PFSK-1 (cell line): ENCODE measurements around the gene MYLK3. TPM values are rescaled to one million over a fixed set of nuclear protein-coding genes. Genes with fewer than 3 reads are reported as not detected.

Experiments used
- FOXP2 ChIP-seq: optimal IDR thresholded peaks from 2 replicates; pipeline ENCODE3; 2011; ENCODE audit warnings: borderline replicate concordance, control low read depth, inconsistent platforms; ENCODE audit not compliant: insufficient read depth; ENCODE audit errors: extremely low read length, extremely low read depth
- POLR2AphosphoS5 ChIP-seq: IDR thresholded peaks from 2 replicates; pipeline ENCODE4 v1.6.1; 2012; ENCODE audit warnings: low read depth, mild to moderate bottlenecking, control low read depth, low read length, moderate library complexity
- REST ChIP-seq, 2 experiments: IDR thresholded peaks; 2 replicates each; pipeline versions ENCODE4 v1.6.1 to v1.8.0; 2011 to 2012; ENCODE audit warnings: low read depth in 2 of 2, low read length in 2 of 2, control low read depth in 1 of 2, inconsistent platforms in 1 of 2, mild to moderate bottlenecking in 1 of 2, moderate library complexity in 1 of 2; ENCODE audit not compliant: insufficient read depth in 1 of 2
- SIN3A ChIP-seq: IDR thresholded peaks from 2 replicates; pipeline ENCODE4 v1.6.1; 2012; ENCODE audit warnings: mild to moderate bottlenecking, low read length, moderate library complexity, borderline replicate concordance; ENCODE audit not compliant: insufficient read depth
- TAF1 ChIP-seq: IDR thresholded peaks from 2 replicates; pipeline ENCODE4 v1.6.1; 2012; ENCODE audit warnings: low read length, control low read depth, borderline replicate concordance; ENCODE audit not compliant: insufficient read depth
- polyA plus RNA-seq: library from polyadenylated mRNA; unstranded; fragments of >200 nt; gene quantifications from one replicate; pipeline ENCODE4 v1.2.1, GENCODE V29; 2012; ENCODE audit warnings: low read depth, missing spikeins; ENCODE audit not compliant: insufficient read length

MYLK3 gene
- polyA plus RNA-seq: 3.4 TPM

GRCh38 chr16:46747777-46748651, at the start of gene MYLK3:
Gene MYLK3 (minus strand): TSS chr16:46748344. CDS start chr16:46748193, 151 bp downstream.
- no peak for TF ChIP-seq REST (IDR thresholded peaks at IDR 0.05; ENCODE audit: insufficient read depth in 1 of 2, low read depth in 2 of 2, low read length in 2 of 2)
- no peak for TF ChIP-seq POLR2AphosphoS5
- TF ChIP-seq SIN3A: no peak
- no peak for TF ChIP-seq TAF1

GRCh38 chr16:46797501-46797900, 49.4 kb upstream of the MYLK3 start:
- no peak for TF ChIP-seq REST (IDR thresholded peaks at IDR 0.05; ENCODE audit: insufficient read depth in 1 of 2, low read depth in 2 of 2, low read length in 2 of 2)
- no peak for TF ChIP-seq TAF1
- no peak for TF ChIP-seq POLR2AphosphoS5
- TF ChIP-seq SIN3A: no peak
- no peak for TF ChIP-seq FOXP2

- TF ChIP-seq FOXP2 (no peak), TAF1 (no peak), SIN3A (no peak), POLR2AphosphoS5 (no peak), REST (IDR thresholded peaks at IDR 0.05; ENCODE audit: insufficient read depth in 1 of 2, low read depth in 2 of 2, low read length in 2 of 2) (no peak)
Observed at GRCh38 chr16:46796764-46797269, 48.7 kb upstream of the MYLK3 start.

- no peak for TF ChIP-seq FOXP2
- no peak for TF ChIP-seq POLR2AphosphoS5
- no peak for TF ChIP-seq SIN3A
- TF ChIP-seq REST (IDR thresholded peaks at IDR 0.05; ENCODE audit: insufficient read depth in 1 of 2, low read depth in 2 of 2, low read length in 2 of 2): no peak
- no peak for TF ChIP-seq TAF1
Observed at GRCh38 chr16:46793841-46794240, 45.7 kb upstream of the MYLK3 start.
